Activated effector memory CD4-positive, alpha-beta T cell treated with Interleukin-2 at 50 U/mL for 16 hours (primary cell): ENCODE measurements around the gene DUSP2.

ENCODE experiments used
- DNase-seq: peaks from one replicate; pipeline ENCODE4 v3.0.0-alpha.2; 2020

Gene DUSP2

DNA sequence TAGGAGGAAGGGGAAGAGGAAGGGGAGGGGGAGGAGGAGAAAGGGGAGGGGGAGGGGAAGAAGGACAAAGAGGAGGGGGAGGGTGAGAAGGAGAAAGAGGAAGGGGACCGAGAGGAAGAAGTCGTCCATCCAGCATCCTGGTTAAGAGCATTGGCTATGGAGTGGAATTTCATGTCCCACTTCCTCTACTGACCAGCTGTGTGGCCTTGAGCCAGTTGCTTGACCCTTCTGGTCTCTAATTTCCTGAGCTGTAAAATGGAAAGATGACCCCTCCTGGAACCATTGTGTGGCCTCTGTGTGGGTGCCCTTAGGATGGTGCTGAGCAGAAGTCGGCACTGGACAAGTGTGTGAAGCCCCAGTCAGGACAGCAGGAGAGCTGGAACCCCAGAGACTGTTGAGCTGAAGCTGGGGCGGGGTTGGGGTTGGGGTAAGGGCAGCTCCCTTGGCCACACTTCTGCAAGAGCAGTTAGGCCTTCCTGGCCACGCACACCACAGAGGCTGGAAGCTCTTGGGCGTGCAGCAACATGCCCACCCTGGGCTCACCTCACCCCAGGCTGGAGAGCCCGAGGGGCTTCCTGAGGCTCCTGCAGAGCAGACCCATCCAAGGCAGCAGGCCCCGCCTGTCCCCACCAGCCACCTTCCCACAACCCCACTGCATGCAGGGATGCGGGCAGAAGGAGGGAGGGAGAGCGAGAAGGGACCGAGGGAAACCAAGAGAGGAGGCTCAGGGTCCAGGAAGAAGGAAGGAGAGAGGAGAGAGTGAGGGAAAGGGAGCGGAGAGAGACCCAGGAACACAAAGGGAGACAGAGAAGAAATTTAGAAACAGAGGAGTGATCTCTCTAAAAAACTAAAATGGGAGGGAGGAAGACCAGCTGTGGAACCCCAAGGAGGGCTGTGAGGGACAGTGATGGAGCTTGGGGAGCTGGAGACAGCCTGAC, 45.1 kb downstream of the DUSP2 start:
- DNase-seq = no peak

DNA sequence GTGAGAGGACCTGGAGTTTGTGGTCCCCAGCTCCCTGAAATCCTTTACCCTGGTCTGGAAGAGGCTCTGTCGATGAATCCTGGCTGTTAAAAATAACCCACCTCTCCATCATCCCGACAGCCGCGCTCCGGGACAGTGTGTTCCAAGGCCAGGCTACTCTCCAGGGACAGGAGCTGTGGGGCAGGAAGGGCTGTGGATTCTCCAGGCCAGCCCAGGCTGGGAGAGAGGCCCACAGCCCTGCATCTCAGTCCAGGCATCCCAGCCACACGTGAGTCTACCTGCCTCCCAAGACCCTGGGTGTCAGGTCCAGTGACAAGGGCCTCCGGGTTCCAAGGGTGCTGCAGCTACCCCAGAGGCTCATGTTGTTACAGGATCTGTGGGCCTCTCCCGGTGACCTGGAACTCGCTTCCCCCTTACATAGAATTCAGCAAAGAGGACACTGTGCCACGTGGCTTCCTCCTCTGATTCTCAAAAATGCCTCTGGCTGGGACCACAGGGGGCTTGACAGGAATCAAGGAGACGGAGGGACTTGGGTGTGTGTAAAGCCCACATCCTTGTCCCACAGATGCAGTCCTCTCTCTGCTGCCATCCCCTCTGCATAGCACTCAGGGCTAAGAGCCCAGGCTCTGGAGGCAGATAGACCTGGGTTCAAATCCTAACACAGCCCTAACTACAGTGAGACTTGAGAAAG, 46.2 kb downstream of the DUSP2 start:
- DNase-seq = no peak

GRCh38 chr2:96097951-96098823, 47.1 kb downstream of the DUSP2 start:
- DNase-seq = no peak

GRCh38 chr2:96097441-96097840, 47.8 kb downstream of the DUSP2 start:
- no peak for DNase-seq

DNA sequence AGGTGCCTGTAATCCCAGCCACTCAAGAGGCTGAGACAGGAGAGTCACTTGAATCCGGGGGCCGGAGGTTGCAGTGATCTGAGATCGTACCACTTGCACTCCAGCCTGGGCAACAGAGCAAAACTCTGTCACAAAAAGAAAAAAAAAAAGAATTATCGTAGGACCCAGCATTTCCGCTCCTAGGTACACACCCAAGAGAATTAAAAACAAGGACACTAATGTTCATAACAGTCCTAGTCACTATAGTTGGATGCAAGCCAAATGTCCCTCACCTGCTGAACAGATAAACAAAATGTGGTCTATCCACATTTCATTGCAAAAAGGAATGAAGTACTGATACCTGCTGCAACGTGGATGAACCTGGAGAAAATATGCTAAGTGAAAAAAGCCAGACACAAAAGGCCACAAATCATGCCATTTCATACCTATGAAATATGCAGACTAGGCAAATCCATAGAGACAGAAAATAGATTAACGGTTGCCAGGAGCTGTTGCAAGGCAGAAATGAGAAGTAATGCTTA, 50.1 kb downstream of the DUSP2 start:
- DNase-seq = no peak

DNA sequence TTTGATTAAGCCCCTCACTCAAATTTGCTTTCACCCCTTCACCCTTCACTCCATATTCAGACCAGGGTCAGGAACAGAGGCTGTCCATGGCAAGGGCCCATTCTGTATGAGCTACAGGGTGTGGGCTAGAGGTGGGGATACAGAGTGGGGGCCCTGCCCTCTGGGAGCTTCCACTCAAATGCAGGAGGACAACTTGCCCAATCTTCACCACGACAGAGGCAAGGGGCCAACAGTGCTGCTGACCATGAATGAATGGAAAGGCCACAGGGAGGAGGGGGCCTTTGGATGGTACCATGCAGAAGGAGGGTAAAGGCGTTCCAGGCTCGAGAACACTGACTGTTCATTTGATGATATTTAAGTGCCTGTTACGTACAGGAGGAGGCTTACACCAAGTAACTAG, 51.7 kb downstream of the DUSP2 start:
- no peak for DNase-seq
